WTC11 (cell line): ENCODE measurements around the gene IQSEC1. TPM values are rescaled to one million over a fixed set of nuclear protein-coding genes. Genes with fewer than 3 reads are reported as not detected.

Experiments used
- ATAC-seq: fragments of 200-7000 bp; cut with Tn5 transposase; 2 replicates; pipeline ENCODE4 v1.10.0; 2021; ENCODE audit warnings: mild to moderate bottlenecking, moderate library complexity
- CTCF ChIA-PET: fragments of 300-600 bp; sonication (Branson Sonifier 250); formaldehyde crosslinking; loops from one replicate; lab custom pipeline; 2021; ENCODE audit warnings: antibody characterized with exemption; lab: Charles Lee
- POLR2A ChIA-PET: fragments of 350-600 bp; sonication (Branson Sonifier 250); formaldehyde crosslinking; loops from one replicate; lab custom pipeline; 2021; ENCODE audit warnings: antibody characterized with exemption; lab: Charles Lee
- DNase-seq: peaks from one replicate; pipeline ENCODE4 v3.0.0; 2021; ENCODE audit warnings: low spot score
- H3K27ac Mint-ChIP-seq: 2 replicates; pipeline ENCODE4 v1.8.0; 2021; ENCODE audit warnings: mixed read lengths
- H3K27me3 Mint-ChIP-seq: 2 replicates; pipeline ENCODE4 v1.8.0; 2021; ENCODE audit warnings: low read depth, mild to moderate bottlenecking, moderate library complexity, mixed read lengths
- H3K36me3 Mint-ChIP-seq: 2 replicates; pipeline ENCODE4 v1.8.0; 2021; ENCODE audit warnings: mixed read lengths
- H3K4me1 Mint-ChIP-seq: 2 replicates; pipeline ENCODE4 v1.8.0; 2022; ENCODE audit warnings: mixed read lengths
- H3K4me3 Mint-ChIP-seq: 2 replicates; pipeline ENCODE4 v1.8.0; 2021; ENCODE audit warnings: mild to moderate bottlenecking, moderate library complexity, mixed read lengths
- H3K9me3 Mint-ChIP-seq: 2 replicates; pipeline ENCODE4 v1.8.0; 2021; ENCODE audit warnings: mixed read lengths
- ATF6 ChIP-seq: sonication (generic); formaldehyde crosslinking; IDR thresholded peaks from 2 replicates; pipeline ENCODE4 v1.8.1; 2023; ENCODE audit warnings: mild to moderate bottlenecking, missing genetic modification reagents
- CTCF ChIP-seq: fragments of 200-600 bp; IDR thresholded peaks from 2 replicates; pipeline ENCODE4 v1.8.0; 2022; ENCODE audit warnings: antibody characterized with exemption
- E2F1 ChIP-seq: sonication (generic); formaldehyde crosslinking; IDR thresholded peaks from 2 replicates; pipeline ENCODE4 v1.8.0; 2022; ENCODE audit warnings: mild to moderate bottlenecking, missing genetic modification reagents
- EMX1 ChIP-seq: fragments of 250-450 bp; sonication (Bioruptor Pico); IDR thresholded peaks from 2 replicates; pipeline ENCODE4 v1.8.0; 2021; ENCODE audit warnings: mild to moderate bottlenecking
- ESRRA ChIP-seq: sonication (generic); formaldehyde crosslinking; IDR thresholded peaks from 2 replicates; pipeline ENCODE4 v1.8.1; 2022; ENCODE audit warnings: mild to moderate bottlenecking, missing genetic modification reagents, borderline replicate concordance
- FOXJ3 ChIP-seq: sonication (generic); formaldehyde crosslinking; IDR thresholded peaks from 2 replicates; pipeline ENCODE4 v1.9.0; 2021; ENCODE audit warnings: missing genetic modification reagents, mild to moderate bottlenecking, borderline replicate concordance
- GRHL2 ChIP-seq: fragments of 250-450 bp; sonication (Bioruptor Pico); IDR thresholded peaks from 2 replicates; pipeline ENCODE4 v1.8.0; 2022; ENCODE audit warnings: mild to moderate bottlenecking, moderate library complexity; ENCODE audit not compliant: insufficient replicate concordance, severe bottlenecking
- JAZF1 ChIP-seq: fragments of 250-450 bp; sonication (Bioruptor Pico); IDR thresholded peaks from 2 replicates; pipeline ENCODE4 v1.9.0; 2021; ENCODE audit warnings: moderate library complexity, mild to moderate bottlenecking, inconsistent platforms
- MAX ChIP-seq: sonication (generic); formaldehyde crosslinking; IDR thresholded peaks from 2 replicates; pipeline ENCODE4 v1.8.0; 2022; ENCODE audit warnings: mild to moderate bottlenecking, missing genetic modification reagents
- NFATC4 ChIP-seq: fragments of 250-450 bp; sonication (Bioruptor Pico); IDR thresholded peaks from 2 replicates; pipeline ENCODE4 v1.9.0; 2021; ENCODE audit warnings: mild to moderate bottlenecking
- NFE2L1 ChIP-seq: sonication (generic); formaldehyde crosslinking; IDR thresholded peaks from 2 replicates; pipeline ENCODE4 v1.8.1; 2023; ENCODE audit warnings: missing genetic modification reagents
- OVOL2 ChIP-seq: fragments of 250-450 bp; sonication (Bioruptor Pico); IDR thresholded peaks from 2 replicates; pipeline ENCODE4 v1.9.0; 2021; ENCODE audit warnings: mild to moderate bottlenecking, borderline replicate concordance
- SMAD3 ChIP-seq: sonication (generic); formaldehyde crosslinking; IDR thresholded peaks from 2 replicates; pipeline ENCODE4 v1.8.0; 2022; ENCODE audit warnings: missing genetic modification reagents, mild to moderate bottlenecking, borderline replicate concordance
- TP53 ChIP-seq: sonication (generic); formaldehyde crosslinking; IDR thresholded peaks from 2 replicates; pipeline ENCODE4 v1.8.1; 2023; ENCODE audit warnings: mild to moderate bottlenecking, missing genetic modification reagents
- USF2 ChIP-seq: sonication (generic); formaldehyde crosslinking; IDR thresholded peaks from 2 replicates; pipeline ENCODE4 v1.8.1; 2023; ENCODE audit warnings: mild to moderate bottlenecking, missing genetic modification reagents, moderate library complexity
- ZNF263 ChIP-seq: sonication (generic); formaldehyde crosslinking; IDR thresholded peaks from 2 replicates; pipeline ENCODE4 v1.8.1; 2022; ENCODE audit warnings: low read depth, mild to moderate bottlenecking, moderate library complexity, missing genetic modification reagents
- ZNF317 ChIP-seq: sonication (generic); formaldehyde crosslinking; IDR thresholded peaks from 2 replicates; pipeline ENCODE4 v1.8.1; 2023; ENCODE audit warnings: low read depth, mild to moderate bottlenecking, moderate library complexity, missing genetic modification reagents, borderline replicate concordance
- ZNF423 ChIP-seq: fragments of 250-450 bp; sonication (Bioruptor Pico); IDR thresholded peaks from 2 replicates; pipeline ENCODE4 v2.1.2; 2022; ENCODE audit warnings: mild to moderate bottlenecking, moderate library complexity
- ZNF425 ChIP-seq: fragments of 250-450 bp; sonication (Bioruptor Pico); conservative IDR thresholded peaks from 2 replicates; pipeline ENCODE4 v1.9.0; 2021; ENCODE audit warnings: mild to moderate bottlenecking
- ZSCAN18 ChIP-seq: fragments of 250-450 bp; sonication (Bioruptor Pico); IDR thresholded peaks from 2 replicates; pipeline ENCODE4 v2.1.2; 2022; ENCODE audit warnings: mild to moderate bottlenecking, moderate library complexity
- total RNA-seq: library from RNA; stranded (reverse); gene quantifications from 3 replicates; pipeline ENCODE4 v1.2.3, GENCODE V29; 2021

Gene IQSEC1
- total RNA-seq, 1 experiment from 2014 or later = 35.0 TPM

GRCh38 chr3:13077431-13078162, 4.4 kb upstream of the IQSEC1 start:
- ATAC-seq (no peak), DNase-seq (no peak)
- Mint-ChIP-seq H3K36me3 (no peaks in the 10 kb centered on the region), H3K4me3 (no peak overlapping the region), H3K9me3 (no peaks in the 10 kb centered on the region), H3K27me3 (peaks cover 29% of the 10 kb centered on the region), H3K4me1 (peaks cover 9% of the 10 kb centered on the region; the same call in 1 of the 2 replicates), H3K27ac (no peak overlapping the region)
- POLR2A ChIA-PET = no interaction called here
- TF ChIP-seq ZNF317 (CRISPR knock-in tag) (no peak), TP53 (CRISPR knock-in tag) (no peak)
- CTCF ChIA-PET = interaction anchor here (0.6 to 1.7 kb wide), 2 partner anchors 15 to 238 kb away, joined by 3 to 5 read pairs; no protein-coding TSS in a partner anchor

GRCh38 chr3:13075986-13076654, 2.9 kb upstream of the IQSEC1 start:
- H3K36me3 Mint-ChIP-seq = no peaks in the 10 kb centered on the region
- H3K9me3 Mint-ChIP-seq = no peaks in the 10 kb centered on the region
- CTCF ChIA-PET = interaction anchor here (1.3 kb wide), 1 partner anchor 16 kb away, joined by 8 read pairs; no protein-coding TSS in a partner anchor
- POLR2A ChIA-PET = no interaction called here
- H3K4me3 Mint-ChIP-seq = no peak overlapping the region
- DNase-seq (no peak), ATAC-seq (no peak)
- H3K27me3 Mint-ChIP-seq = peaks cover 33% of the 10 kb centered on the region
- TF ChIP-seq ZNF425 (CRISPR knock-in tag) (no peak), ESRRA (CRISPR knock-in tag) (no peak), ZNF263 (no peak), NFE2L1 (CRISPR knock-in tag) (no peak), E2F1 (CRISPR knock-in tag) (no peak)
- no peak overlapping the region for H3K27ac Mint-ChIP-seq
- peaks cover 9% of the 10 kb centered on the region; the same call in 1 of the 2 replicates for H3K4me1 Mint-ChIP-seq

- POLR2A ChIA-PET = no interaction called here
- no peak overlapping the region for H3K27ac Mint-ChIP-seq
- TF ChIP-seq SMAD3 = no peak
- TF ChIP-seq ZNF423 (CRISPR knock-in tag) = no peak
- no peak for TF ChIP-seq CTCF
- no peak for TF ChIP-seq EMX1 (CRISPR knock-in tag)
- TF ChIP-seq GRHL2 (CRISPR knock-in tag) = no peak
- TF ChIP-seq FOXJ3 = no peak
- no peak for TF ChIP-seq NFATC4
- no peak for TF ChIP-seq OVOL2 (CRISPR knock-in tag)
- no peak for TF ChIP-seq USF2 (CRISPR knock-in tag)
- no peak for TF ChIP-seq ATF6 (CRISPR knock-in tag)
- no peak for TF ChIP-seq JAZF1 (CRISPR knock-in tag)
- TF ChIP-seq MAX (CRISPR knock-in tag) = no peak
- TF ChIP-seq ZSCAN18 (CRISPR knock-in tag) = no peak
These were observed 2.1 kb upstream of the IQSEC1 start for GRCh38 chr3:13075318-13075717.

More at GRCh38 chr3:13075318-13075717, 2.1 kb upstream of the IQSEC1 start:
- CTCF ChIA-PET = interaction anchor here (1.3 kb wide), 1 partner anchor 16 kb away, joined by 8 read pairs; no protein-coding TSS in a partner anchor
- DNase-seq (no peak), ATAC-seq (no peak)
- H3K9me3 Mint-ChIP-seq = no peaks in the 10 kb centered on the region
- H3K27me3 Mint-ChIP-seq = peaks cover 33% of the 10 kb centered on the region
- H3K36me3 Mint-ChIP-seq = no peaks in the 10 kb centered on the region
- H3K4me3 Mint-ChIP-seq = no peak overlapping the region
- peaks cover 9% of the 10 kb centered on the region; the same call in 1 of the 2 replicates for H3K4me1 Mint-ChIP-seq
